ENCODE measurements around the gene CCNL1.
A peak's percentile ranks its signal among the peaks of the same experiment; 100 is the strongest.
"Not testable (repeated sequence)": the region's sequence is repeated elsewhere in the genome, so short reads cannot be mapped to it uniquely, and the experiment has no call there.

Gene CCNL1

GRCh38 chr3:157159762-157160657, at the start of gene CCNL1:
Gene CCNL1, minus strand, starts transcription at chr3:157160147. Its CDS starts 53 bp downstream, at chr3:157160094.
- DNase-seq (ENCODE audit: low read depth) = peak; percentile 90
- H3K4me3 ChIP-seq (ENCODE audit: low read depth, low read length) = peak within 1 kb of the TSS; percentile 95
- TF ChIP-seq CTCF (IDR thresholded peaks at IDR 0.05; ENCODE audit: control insufficient read depth, extremely low read depth, insufficient read depth) = no peak; the same call in 1 of the 2 replicates

- no peak overlapping the region for H3K4me3 ChIP-seq (ENCODE audit: low read depth, low read length)
- no peak for TF ChIP-seq CTCF (IDR thresholded peaks at IDR 0.05; ENCODE audit: control insufficient read depth, extremely low read depth, insufficient read depth)
- no peak for DNase-seq (ENCODE audit: low read depth)
Measured at GRCh38 chr3:157204880-157205279, 44.9 kb upstream of the CCNL1 start.

- DNase-seq (ENCODE audit: low read depth) = peak; percentile 34
- peak; percentile 53 for TF ChIP-seq CTCF (IDR thresholded peaks at IDR 0.05; ENCODE audit: control insufficient read depth, extremely low read depth, insufficient read depth)
- no peak overlapping the region for H3K4me3 ChIP-seq (ENCODE audit: low read depth, low read length)
Measured at GRCh38 chr3:157204431-157204830, 44.5 kb upstream of the CCNL1 start.

- H3K4me3 ChIP-seq (ENCODE audit: low read depth, low read length) = no peak overlapping the region
- TF ChIP-seq CTCF (IDR thresholded peaks at IDR 0.05; ENCODE audit: control insufficient read depth, extremely low read depth, insufficient read depth) = peak; percentile 63
- peak; percentile 27 for DNase-seq (ENCODE audit: low read depth)
Measured at GRCh38 chr3:157201648-157202278, 41.8 kb upstream of the CCNL1 start.

- no peak overlapping the region for H3K4me3 ChIP-seq (ENCODE audit: low read depth, low read length)
- TF ChIP-seq CTCF (IDR thresholded peaks at IDR 0.05; ENCODE audit: control insufficient read depth, extremely low read depth, insufficient read depth) = no peak
- no peak for DNase-seq (ENCODE audit: low read depth)
Measured at GRCh38 chr3:157199841-157200240, 39.9 kb upstream of the CCNL1 start.

GRCh38 chr3:157195965-157196364, 36.0 kb upstream of the CCNL1 start:
- no peak for DNase-seq (ENCODE audit: low read depth)
- H3K4me3 ChIP-seq (ENCODE audit: low read depth, low read length) = no peak overlapping the region
- TF ChIP-seq CTCF (IDR thresholded peaks at IDR 0.05; ENCODE audit: control insufficient read depth, extremely low read depth, insufficient read depth) = no peak

- DNase-seq (ENCODE audit: low read depth) = not testable (repeated sequence)
Measured at GRCh38 chr3:157191149-157191548, 31.2 kb upstream of the CCNL1 start.

More at GRCh38 chr3:157191149-157191548, 31.2 kb upstream of the CCNL1 start:
- not testable (repeated sequence) for H3K4me3 ChIP-seq (ENCODE audit: low read depth, low read length)
